SU-DHL-6 (cell line): ENCODE data around the gene PDXP.
"Not testable (repeated sequence)": the region's sequence is repeated elsewhere in the genome, so short reads cannot be mapped to it uniquely, and the experiment has no call there.

Source experiments
- EZH2phosphoT487 ChIP-seq: fragments of 200-600 bp; sonication (generic), shearing (Covaris generic); conservative IDR thresholded peaks from 2 replicates; pipeline ENCODE4 v1.6.1; 2018; ENCODE audit warnings: mild to moderate bottlenecking, antibody characterized with exemption, low read length, moderate library complexity, mixed read lengths
- TF ChIP-seq, protein P1 (sequence below): fragments of 200-600 bp; sonication (generic); IDR thresholded peaks from one replicate; pipeline ENCODE4 v1.5.1; 2017; ENCODE audit warnings: antibody characterized with exemption, mild to moderate bottlenecking, low read length, moderate library complexity; ENCODE audit not compliant: insufficient read depth, poor library complexity, severe bottlenecking

DNA sequence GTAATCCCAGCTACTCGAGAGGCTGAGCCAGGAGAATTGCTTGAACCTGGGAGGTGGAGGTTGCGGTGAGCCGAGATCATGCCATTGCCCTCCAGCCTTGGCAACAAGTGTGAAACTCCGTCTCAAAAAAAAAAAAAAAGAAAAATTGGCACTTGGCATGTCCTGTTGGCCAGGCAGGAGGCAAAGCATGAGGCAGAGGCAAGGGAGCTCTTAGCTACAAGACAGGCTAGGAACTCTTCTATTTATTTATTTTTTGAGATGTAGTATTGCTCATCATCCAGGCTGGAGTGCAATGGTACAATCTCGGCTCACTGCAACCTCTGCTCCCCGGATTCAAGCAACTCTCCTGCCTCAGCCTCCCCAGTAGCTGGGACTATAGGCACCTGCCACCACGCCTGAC is 35.6 kb downstream of the PDXP start:
- TF ChIP-seq, protein P1, sequence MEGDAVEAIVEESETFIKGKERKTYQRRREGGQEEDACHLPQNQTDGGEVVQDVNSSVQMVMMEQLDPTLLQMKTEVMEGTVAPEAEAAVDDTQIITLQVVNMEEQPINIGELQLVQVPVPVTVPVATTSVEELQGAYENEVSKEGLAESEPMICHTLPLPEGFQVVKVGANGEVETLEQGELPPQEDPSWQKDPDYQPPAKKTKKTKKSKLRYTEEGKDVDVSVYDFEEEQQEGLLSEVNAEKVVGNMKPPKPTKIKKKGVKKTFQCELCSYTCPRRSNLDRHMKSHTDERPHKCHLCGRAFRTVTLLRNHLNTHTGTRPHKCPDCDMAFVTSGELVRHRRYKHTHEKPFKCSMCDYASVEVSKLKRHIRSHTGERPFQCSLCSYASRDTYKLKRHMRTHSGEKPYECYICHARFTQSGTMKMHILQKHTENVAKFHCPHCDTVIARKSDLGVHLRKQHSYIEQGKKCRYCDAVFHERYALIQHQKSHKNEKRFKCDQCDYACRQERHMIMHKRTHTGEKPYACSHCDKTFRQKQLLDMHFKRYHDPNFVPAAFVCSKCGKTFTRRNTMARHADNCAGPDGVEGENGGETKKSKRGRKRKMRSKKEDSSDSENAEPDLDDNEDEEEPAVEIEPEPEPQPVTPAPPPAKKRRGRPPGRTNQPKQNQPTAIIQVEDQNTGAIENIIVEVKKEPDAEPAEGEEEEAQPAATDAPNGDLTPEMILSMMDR, result not testable (repeated sequence)
- TF ChIP-seq EZH2phosphoT487, result not testable (repeated sequence)
